K562 (cell line): ENCODE measurements around the gene HSPB6. TPM values are rescaled to one million over a fixed set of nuclear protein-coding genes. Genes with fewer than 3 reads are reported as not detected.

Experiments used
- AFF1 ChIP-seq, 2 experiments: fragments of 450-650 bp; IDR thresholded peaks; 2 replicates each; pipeline ENCODE4 v1.6.1; 2018; ENCODE audit warnings: mild to moderate bottlenecking in 2 of 2, low read depth in 1 of 2; ENCODE audit not compliant: partially characterized antibody in 2 of 2
- ATF7 ChIP-seq: fragments of 450-650 bp; IDR thresholded peaks from 2 replicates; pipeline ENCODE4 v1.7.1; 2014; ENCODE audit warnings: mild to moderate bottlenecking, moderate library complexity
- CBX5 ChIP-seq: IDR thresholded peaks from 2 replicates; pipeline ENCODE4 v1.6.1; 2014; ENCODE audit warnings: low read depth, borderline replicate concordance
- ELF2 ChIP-seq: fragments of 250-450 bp; sonication (Bioruptor Pico); IDR thresholded peaks from 2 replicates; pipeline ENCODE4 v1.5.0; 2021; ENCODE audit warnings: mild to moderate bottlenecking
- FOXJ3 ChIP-seq: sonication (generic); formaldehyde crosslinking; IDR thresholded peaks from 2 replicates; pipeline ENCODE4 v1.4.0; 2020; ENCODE audit warnings: mild to moderate bottlenecking, missing genetic modification reagents
- LCOR ChIP-seq: sonication (generic); formaldehyde crosslinking; IDR thresholded peaks from 2 replicates; pipeline ENCODE4 v1.8.0; 2022; ENCODE audit warnings: mild to moderate bottlenecking, missing genetic modification reagents
- NCOA1 ChIP-seq: fragments of 450-650 bp; IDR thresholded peaks from 2 replicates; pipeline ENCODE4 v1.6.1; 2016; ENCODE audit warnings: low read depth
- NFATC3 ChIP-seq: fragments of 450-650 bp; IDR thresholded peaks from 2 replicates; pipeline ENCODE4 v1.6.1; 2017; ENCODE audit warnings: mild to moderate bottlenecking
- POLR2B ChIP-seq: fragments of 450-650 bp; IDR thresholded peaks from 2 replicates; pipeline ENCODE4 v1.6.1; 2018; ENCODE audit warnings: low read depth; ENCODE audit not compliant: partially characterized antibody
- PTRF ChIP-seq: fragments of 450-650 bp; IDR thresholded peaks from 2 replicates; pipeline ENCODE4 v1.6.1; 2016; ENCODE audit warnings: mild to moderate bottlenecking, missing genetic modification characterization, missing compliant biosample characterization
- RCOR1 ChIP-seq, 2 experiments: IDR thresholded peaks; 2 replicates each; pipeline ENCODE4 v1.6.1; 2012; ENCODE audit warnings: low read depth in 2 of 2, low read length in 2 of 2, borderline replicate concordance in 1 of 2, improper control_type of control experiment in 1 of 2
- RHOXF2B ChIP-seq: fragments of 250-450 bp; sonication (Bioruptor Pico); conservative IDR thresholded peaks from 2 replicates; pipeline ENCODE4 v1.5.1; 2021
- SIN3A ChIP-seq, 2 experiments: fragments of 150-350 bp in 1 of 2; IDR thresholded peaks; 2 replicates each; pipeline ENCODE4 v1.6.1; 2011 to 2016; ENCODE audit warnings: borderline replicate concordance in 2 of 2, low read depth in 2 of 2, low read length in 2 of 2, mild to moderate bottlenecking in 2 of 2, moderate library complexity in 2 of 2; ENCODE audit not compliant: control insufficient read depth in 1 of 2
- SMARCA5 ChIP-seq: fragments of 450-650 bp; IDR thresholded peaks from 2 replicates; pipeline ENCODE4 v1.6.1; 2016
- WHSC1 ChIP-seq: IDR thresholded peaks from one replicate; pipeline ENCODE4 v1.6.1; 2012; ENCODE audit warnings: low read length, control low read depth, inconsistent platforms
- YBX1 ChIP-seq: fragments of 450-650 bp; IDR thresholded peaks from 2 replicates; pipeline ENCODE4 v1.7.1; 2016; ENCODE audit warnings: mild to moderate bottlenecking
- ZNF197 ChIP-seq: fragments of 200-800 bp; sonication (Bioruptor generic); IDR thresholded peaks from 2 replicates; pipeline ENCODE4 v1.6.1; 2016; ENCODE audit warnings: low read depth, missing genetic modification characterization, missing compliant biosample characterization
- ZNF3 ChIP-seq: fragments of 250-450 bp; sonication (Bioruptor Pico); IDR thresholded peaks from 2 replicates; pipeline ENCODE4 v1.5.0; 2021; ENCODE audit warnings: mild to moderate bottlenecking, moderate library complexity
- ZNF507 ChIP-seq: conservative IDR thresholded peaks from 2 replicates; pipeline ENCODE4 v1.6.1; 2017; ENCODE audit warnings: missing genetic modification characterization, missing compliant biosample characterization
- ZNF512 ChIP-seq: IDR thresholded peaks from 2 replicates; pipeline ENCODE4 v1.6.1; 2016; ENCODE audit warnings: missing genetic modification characterization, missing compliant biosample characterization
- ZNF699 ChIP-seq: fragments of 250-450 bp; sonication (Bioruptor Pico); IDR thresholded peaks from 2 replicates; pipeline ENCODE4 v1.8.0; 2021; ENCODE audit warnings: mild to moderate bottlenecking, moderate library complexity; ENCODE audit not compliant: insufficient replicate concordance
- polyA plus RNA-seq, 8 experiments: library from polyadenylated mRNA; depleted of rRNA in 4 of 8; stranded (reverse) in 5 of 8; unstranded in 3 of 8; fragments of >200 nt; fragmentation: Nextera tagmentation in 2 of 8; fragmentation: Illumina TruSeq in 1 of 8; extraction: Ambion mirVana in 2 of 8; extraction: Trizol in 1 of 8; gene quantifications; 2 replicates each; pipeline versions ENCODE4 v1.2.1 to v1.2.3, GENCODE V29; 2011 to 2014; ENCODE audit warnings: inconsistent platforms in 1 of 8, missing spikeins in 1 of 8
- total RNA-seq, 7 experiments: library from RNA; depleted of rRNA in 6 of 7; stranded (reverse); fragments of >200 nt in 6 of 7; fragmentation: Illumina TruSeq in 2 of 7; extraction: Trizol in 2 of 7; gene quantifications; 2 replicates each; pipeline versions ENCODE4 v1.2.1 to v1.2.3, GENCODE V29; 2011 to 2021; ENCODE audit warnings: low replicate concordance in 1 of 7
- TF ChIP-seq, protein P1 (sequence below), 3 experiments: fragments of 200-800 bp in 1 of 3; sonication (Bioruptor generic) in 1 of 3; sonication (generic) in 1 of 3; formaldehyde crosslinking in 1 of 3; IDR thresholded peaks; 2 replicates each; pipeline versions ENCODE4 v1.6.1 to v1.8.0; 2016 to 2022; ENCODE audit warnings: mild to moderate bottlenecking in 2 of 3, missing compliant biosample characterization in 2 of 3, missing genetic modification characterization in 2 of 3, missing genetic modification reagents in 1 of 3

Gene HSPB6
- total and polyA plus RNA-seq, 9 of the 15 experiments (the other 6 are each of a cell fraction or from before 2014, with no cell fraction given), result 0.55 TPM; not detected in 8

DNA sequence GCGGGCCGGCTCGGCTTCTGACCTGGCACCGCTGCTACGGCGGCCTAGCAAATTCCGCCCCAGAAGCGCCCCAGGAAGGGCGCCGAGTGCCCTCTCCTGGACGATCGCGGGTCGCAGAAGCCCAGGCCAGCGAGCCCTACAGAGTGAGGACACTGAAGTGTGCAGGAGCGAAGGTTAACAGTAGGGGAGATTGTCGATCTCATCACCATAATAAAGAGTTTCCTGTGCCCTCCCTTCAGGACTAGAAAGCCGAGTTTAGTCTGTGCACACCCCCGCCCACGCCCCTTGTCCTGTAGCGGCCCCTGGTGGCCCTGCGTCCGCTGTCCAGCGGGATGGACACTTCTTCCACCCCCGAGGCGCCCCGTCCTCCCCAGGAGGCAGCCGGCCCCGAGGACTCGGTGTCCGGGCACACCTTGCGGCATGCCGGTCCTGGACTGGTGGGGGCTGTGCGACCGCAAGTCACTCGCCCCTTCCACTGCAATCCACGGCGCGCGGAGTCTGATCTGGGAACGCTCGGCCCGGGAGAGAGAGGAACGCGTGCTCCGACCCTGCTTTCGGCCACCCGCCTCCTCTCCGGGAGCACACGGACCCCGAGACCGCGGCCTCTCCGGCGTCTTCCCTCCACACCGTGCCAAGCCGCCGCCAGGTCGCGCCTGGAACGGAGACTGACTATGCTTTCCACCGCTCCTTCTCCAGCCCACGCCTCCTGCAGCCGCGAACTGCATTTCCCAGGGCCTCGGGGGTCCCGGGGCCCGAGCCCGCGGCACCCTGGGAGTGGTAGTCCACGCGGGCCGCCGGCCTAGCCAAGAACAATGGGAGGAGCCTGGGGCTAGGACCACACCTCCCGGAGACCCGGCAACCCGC is 39.8 kb downstream of the HSPB6 start (continued):
- TF ChIP-seq AFF1 (IDR thresholded peaks at IDR 0.05; ENCODE audit: low read depth in 1 of 2, partially characterized antibody in 2 of 2) (peak in 1 of 2 experiments; percentile 98), FOXJ3 (CRISPR knock-in tag) (no peak), RHOXF2B (no peak), ZNF197 (peak; percentile 78; the same call in 1 of the 2 replicates), ATF7 (peak; percentile 21; the same call in 1 of the 2 replicates), NCOA1 (no peak), ZNF3 (CRISPR knock-in tag) (no peak), NFATC3 (no peak), CBX5 (no peak), SIN3A (IDR thresholded peaks at IDR 0.05; ENCODE audit: borderline replicate concordance in 2 of 2, control insufficient read depth in 1 of 2, low read depth in 2 of 2, low read length in 2 of 2) (peak in 1 of 2 experiments; percentile 25; a peak in 1 of 4 replicates), LCOR (CRISPR knock-in tag) (peak; percentile 86), PTRF (no peak), RCOR1 (IDR thresholded peaks at IDR 0.05; ENCODE audit: borderline replicate concordance in 1 of 2, low read depth in 2 of 2, low read length in 2 of 2) (peak in 1 of 2 experiments; percentile 83; a peak in 2 of 4 replicates), ELF2 (0 out of 2 replicates have a peak, but pooled peaks have one; percentile 76), ZNF507 (tag) (no peak), YBX1 (no peak), ZNF512 (tag) (no peak), ZNF699 (CRISPR knock-in tag) (no peak), POLR2B (no peak), WHSC1 (no peak), SMARCA5 (peak; percentile 47; the same call in 1 of the 2 replicates)
- TF ChIP-seq, protein P1, sequence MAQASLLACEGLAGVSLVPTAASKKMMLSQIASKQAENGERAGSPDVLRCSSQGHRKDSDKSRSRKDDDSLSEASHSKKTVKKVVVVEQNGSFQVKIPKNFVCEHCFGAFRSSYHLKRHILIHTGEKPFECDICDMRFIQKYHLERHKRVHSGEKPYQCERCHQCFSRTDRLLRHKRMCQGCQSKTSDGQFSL (CRISPR knock-in tag; IDR thresholded peaks at IDR 0.05), result peak; percentile 69
- TF ChIP-seq, protein P1 (tag; IDR thresholded peaks at IDR 0.05), result no peak; a peak in 1 of 4 replicates
